Esophagus squamous epithelium (tissue), 5 donors: ENCODE results near the gene C9orf153. TPM values are rescaled to one million over a fixed set of nuclear protein-coding genes. Genes with fewer than 3 reads are reported as not detected.
"Not testable (repeated sequence)": the region's sequence is repeated elsewhere in the genome, so short reads cannot be mapped to it uniquely, and the experiment has no call there.

ENCODE experiments used
- DNase-seq: peaks from one replicate; lab custom pipeline; 2025; lab: John Stamatoyannopoulos, UW
- H3K27ac ChIP-seq, 4 donors: fragments of 200-600 bp; sonication (generic); one replicate each; pipeline ENCODE4 v1.5.1; 2016 to 2019; ENCODE audit warnings: mild to moderate bottlenecking in 1 of 4
- H3K27me3 ChIP-seq, 4 donors: fragments of 200-600 bp; sonication (generic); 1 replicate in 3 of 4; 2 replicates in 1 of 4; pipeline versions ENCODE4 v1.5.1 to v1.6.0; 2017 to 2021; ENCODE audit warnings: antibody characterized with exemption in 1 of 4
- H3K36me3 ChIP-seq, 3 donors: fragments of 200-600 bp; sonication (generic); one replicate each; pipeline ENCODE4 v1.5.1; 2016 to 2019
- H3K4me1 ChIP-seq, 3 donors: fragments of 200-600 bp; sonication (generic); one replicate each; pipeline ENCODE4 v1.5.1; 2017 to 2019
- H3K4me3 ChIP-seq, 4 donors: fragments of 200-600 bp; sonication (generic); 1 replicate in 3 of 4; 2 replicates in 1 of 4; pipeline ENCODE4 v1.5.1; 2016 to 2019; ENCODE audit warnings: mild to moderate bottlenecking in 2 of 4, moderate library complexity in 1 of 4
- H3K9me3 ChIP-seq, 3 donors: fragments of 200-600 bp; sonication (generic); one replicate each; pipeline ENCODE4 v1.5.1; 2016 to 2019
- CTCF ChIP-seq, 6 experiments: fragments of 450-650 bp in 4 of 6; fragments of 200-600 bp in 2 of 6; sonication (generic) in 2 of 6; IDR thresholded peaks; one replicate each; pipeline ENCODE4 v1.5.1; 2016 to 2019; ENCODE audit warnings: antibody characterized with exemption in 6 of 6, mild to moderate bottlenecking in 4 of 6, moderate library complexity in 4 of 6
- POLR2A ChIP-seq, 4 donors: fragments of 450-650 bp; IDR thresholded peaks; one replicate each; pipeline ENCODE4 v1.6.1; 2017; ENCODE audit warnings: antibody characterized with exemption in 4 of 4, mild to moderate bottlenecking in 4 of 4, moderate library complexity in 3 of 4
- WGBS, 2 donors: methylation state at CpG; one replicate each; pipeline ENCODE4 v1.1.5; 2018; 5-methylcytosine and 5-hydroxymethylcytosine counted together
- intact Hi-C: fragments of 100-400 bp; cut with DNase I; formaldehyde crosslinking; loops from one replicate; pipeline ENCODE4 v1.15.0; 2022
- total RNA-seq, 4 donors: library from RNA; depleted of rRNA; stranded (reverse); fragments of >200 nt; gene quantifications; one replicate each; pipeline ENCODE4 v1.1.0, GENCODE V29; 2016
- donor health status: DM: yes; HTN: yes; CAD: no.

Gene C9orf153
- total RNA-seq, 4 donors from 2014 or later, result not detected

- Histone ChIP-seq H3K4me1 (no peaks in the 10 kb centered on the region), H3K36me3 (peaks cover 6 to 100% (median 50%) of the 10 kb centered on the region in 3 donors), H3K9me3 (no peaks in the 10 kb centered on the region), H3K27ac (no peak overlapping the region), H3K27me3 (no peaks in the 10 kb centered on the region), H3K4me3 (no peak overlapping the region)
- WGBS, 2 donors, result 91 to 96% methylated on average over 2 of the region's 2 CpGs
- TF ChIP-seq POLR2A (IDR thresholded peaks at IDR 0.05), result no peak
- no peak for TF ChIP-seq CTCF (IDR thresholded peaks at IDR 0.05)
- intact Hi-C loops, result no loop called here
- DNase-seq, result no peak
These were observed 41.2 kb upstream of the C9orf153 start for GRCh38 chr9:86300701-86301100.

GRCh38 chr9:86298873-86299272 lies 39.4 kb upstream of the C9orf153 start:
- H3K27me3 ChIP-seq, result no peaks in the 10 kb centered on the region
- no peak overlapping the region for H3K27ac ChIP-seq
- H3K4me1 ChIP-seq, result no peaks in the 10 kb centered on the region
- H3K4me3 ChIP-seq, result no peak overlapping the region
- 80 to 92% methylated on average over 9 of the region's 11 CpGs for WGBS, 2 donors
- H3K36me3 ChIP-seq, result peaks cover 6 to 95% (median 41%) of the 10 kb centered on the region in 3 donors
- intact Hi-C loops, result no loop called here
- DNase-seq, result no peak
- no peaks in the 10 kb centered on the region for H3K9me3 ChIP-seq
- no peak for TF ChIP-seq CTCF (IDR thresholded peaks at IDR 0.05)
- TF ChIP-seq POLR2A (IDR thresholded peaks at IDR 0.05), result no peak

GRCh38 chr9:86290341-86290740 lies 30.9 kb upstream of the C9orf153 start:
- H3K4me1 ChIP-seq, H3K27ac ChIP-seq, DNase-seq, H3K9me3 ChIP-seq, H3K4me3 ChIP-seq, intact Hi-C loops, H3K27me3 ChIP-seq: not testable (repeated sequence)
- peaks cover 0 to 79% (median 0%) of the 10 kb centered on the region in 3 donors for H3K36me3 ChIP-seq
- WGBS, 2 donors, result 84 to 89% methylated on average over 5 to 6 of the region's 6 CpGs

- Histone ChIP-seq H3K27ac (no peak overlapping the region), H3K36me3 (peaks cover 0 to 67% (median 0%) of the 10 kb centered on the region in 3 donors), H3K4me3 (no peak overlapping the region), H3K9me3 (no peaks in the 10 kb centered on the region), H3K4me1 (peaks cover 0 to under 1% (median 0%) of the 10 kb centered on the region in 3 donors), H3K27me3 (no peaks in the 10 kb centered on the region)
- 89 to 90% methylated on average over 6 of the region's 6 CpGs for WGBS, 2 donors
- TF ChIP-seq CTCF (IDR thresholded peaks at IDR 0.05) (no peak), POLR2A (IDR thresholded peaks at IDR 0.05) (no peak)
- intact Hi-C loops, result loop anchor here (10.0 kb wide), 1 partner anchor 66 kb away; the partner anchor contains the start of gene TUT7
- no peak for DNase-seq
These were observed 29.2 kb upstream of the C9orf153 start for GRCh38 chr9:86288499-86289198.

- Histone ChIP-seq H3K36me3 (peaks cover 0 to 51% (median 0%) of the 10 kb centered on the region in 3 donors), H3K27me3 (no peaks in the 10 kb centered on the region), H3K9me3 (no peaks in the 10 kb centered on the region), H3K4me1 (peaks cover 4 to 12% (median 5%) of the 10 kb centered on the region in 3 donors), H3K4me3 (no peak overlapping the region), H3K27ac (no peak overlapping the region)
- no peak for DNase-seq
- WGBS, 2 donors, result 69 to 72% methylated on average over 7 of the region's 7 CpGs
- TF ChIP-seq CTCF (IDR thresholded peaks at IDR 0.05) (no peak), POLR2A (IDR thresholded peaks at IDR 0.05) (no peak)
- intact Hi-C loops, result loop anchor here (10.0 kb wide), 1 partner anchor 68 kb away; the partner anchor contains the start of gene TUT7
These were observed 27.6 kb upstream of the C9orf153 start for GRCh38 chr9:86287013-86287412.
